ENCODE measurements around the gene LHPP. TPM values are rescaled to one million over a fixed set of nuclear protein-coding genes. Genes with fewer than 3 reads are reported as not detected.

The LHPP gene
- total RNA-seq, 4 donors from 2014 or later = 12.3 to 25.0 (median 16.2) TPM

DNA sequence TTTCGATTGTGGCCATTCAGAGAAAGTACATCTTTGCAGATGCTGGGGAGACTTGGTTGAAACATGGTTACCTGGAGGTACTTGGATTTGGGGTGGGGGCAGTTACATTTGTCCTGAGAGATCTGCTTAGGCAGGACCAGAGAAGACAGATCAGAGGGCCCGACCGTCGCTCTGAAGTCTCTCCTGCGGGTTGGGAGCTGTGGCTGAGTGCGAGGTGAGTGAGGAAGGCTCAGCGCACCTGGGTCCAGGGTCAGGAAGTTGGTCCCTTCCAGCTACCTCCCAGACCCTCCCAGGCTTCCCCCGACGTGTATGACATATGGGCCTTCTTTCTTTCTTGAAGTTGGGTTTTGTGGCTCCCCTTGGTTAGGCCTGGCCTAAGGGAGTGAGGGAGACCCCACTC lies 56.3 kb downstream of the LHPP start:
- Histone ChIP-seq H3K4me3 (no peak overlapping the region), H3K36me3 (no peaks in the 10 kb centered on the region), H3K27me3 (no peaks in the 10 kb centered on the region), H3K4me1 (peaks cover 0 to 10% (median 2%) of the 10 kb centered on the region in 3 donors), H3K9me3 (no peaks in the 10 kb centered on the region), H3K27ac (no peak overlapping the region)
- no peak for TF ChIP-seq EP300 (IDR thresholded peaks at IDR 0.05)
- no peak for TF ChIP-seq POLR2A (IDR thresholded peaks at IDR 0.05)
- TF ChIP-seq CTCF (IDR thresholded peaks at IDR 0.05) = no peak
- no peak for TF ChIP-seq POLR2AphosphoS5 (IDR thresholded peaks at IDR 0.05)
- ATAC-seq = no peak
- WGBS, 2 donors (ENCODE audit: low coverage in 1 of 2) = 94 to 97% methylated on average over 3 to 5 of the region's 9 CpGs

DNA sequence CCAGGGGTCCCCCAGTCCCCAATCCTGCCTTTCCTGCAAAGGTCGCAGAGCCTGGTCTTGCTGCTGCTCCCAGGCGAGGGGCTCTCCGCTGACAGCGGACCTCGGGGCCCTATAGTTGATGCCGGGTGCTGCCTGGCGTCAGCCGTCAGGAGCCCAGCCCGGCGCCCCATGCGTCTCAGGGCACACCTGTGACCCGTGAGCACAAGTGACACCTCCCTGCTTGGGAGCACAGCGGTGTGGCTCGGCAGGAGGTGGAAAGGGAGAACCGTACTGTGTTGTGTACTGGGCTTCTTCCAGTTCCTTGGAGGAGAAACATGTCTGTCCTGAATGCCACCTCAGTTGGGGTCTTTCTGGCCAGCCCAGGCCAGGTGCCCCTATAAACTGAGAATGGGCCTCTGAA lies 56.7 kb downstream of the LHPP start:
- H3K27me3 ChIP-seq = no peaks in the 10 kb centered on the region
- TF ChIP-seq POLR2AphosphoS5 (IDR thresholded peaks at IDR 0.05) (no peak), EP300 (IDR thresholded peaks at IDR 0.05) (no peak), POLR2A (IDR thresholded peaks at IDR 0.05) (no peak), CTCF (IDR thresholded peaks at IDR 0.05) (no peak)
- no peaks in the 10 kb centered on the region for H3K9me3 ChIP-seq
- no peak for ATAC-seq
- peaks cover 0 to 15% (median 5%) of the 10 kb centered on the region in 3 donors for H3K4me1 ChIP-seq
- no peak overlapping the region for H3K27ac ChIP-seq
- no peaks in the 10 kb centered on the region for H3K36me3 ChIP-seq
- no peak overlapping the region for H3K4me3 ChIP-seq
- no CpG with 5 or more reads among the region's 15 CpGs for WGBS, 2 donors (ENCODE audit: low coverage in 1 of 2)

- no peaks in the 10 kb centered on the region for H3K27me3 ChIP-seq
- H3K27ac ChIP-seq = no peak overlapping the region
- no peak for ATAC-seq
- peaks cover 0 to 39% (median 8%) of the 10 kb centered on the region in 3 donors for H3K4me1 ChIP-seq
- no peaks in the 10 kb centered on the region for H3K9me3 ChIP-seq
- no peak overlapping the region for H3K4me3 ChIP-seq
- 85 to 98% methylated on average over 10 to 13 of the region's 20 CpGs for WGBS, 2 donors (ENCODE audit: low coverage in 1 of 2)
- H3K36me3 ChIP-seq = no peaks in the 10 kb centered on the region
- no peak for TF ChIP-seq EP300 (IDR thresholded peaks at IDR 0.05)
- no peak for TF ChIP-seq CTCF (IDR thresholded peaks at IDR 0.05)
- no peak for TF ChIP-seq POLR2A (IDR thresholded peaks at IDR 0.05)
- no peak for TF ChIP-seq POLR2AphosphoS5 (IDR thresholded peaks at IDR 0.05)
Observed at GRCh38 chr10:124520558-124521428, 59.2 kb downstream of the LHPP start.

DNA sequence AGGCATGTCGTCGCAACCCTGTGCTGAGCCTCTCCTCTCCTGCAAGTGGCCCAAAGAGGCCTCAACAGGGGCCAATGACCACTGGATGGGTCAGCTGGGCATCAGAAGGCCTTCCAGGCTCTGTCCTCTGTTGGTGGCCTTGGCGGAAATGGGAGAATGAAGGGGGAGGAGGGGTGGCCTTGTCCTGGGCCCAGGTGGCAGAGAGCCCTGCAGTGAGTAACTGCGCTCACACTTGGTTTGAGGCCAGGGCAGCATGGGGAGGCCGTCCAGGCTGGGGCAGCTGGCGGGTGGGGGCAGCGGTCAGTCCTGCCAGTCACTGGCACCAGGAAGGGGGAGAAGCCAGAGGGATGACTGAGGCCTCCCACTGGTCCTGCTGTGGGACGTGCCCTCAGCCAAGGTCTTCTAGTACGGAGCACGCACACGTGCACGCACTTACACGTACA lies 59.8 kb downstream of the LHPP start:
- 87 to 100% methylated on average over 2 to 3 of the region's 13 CpGs for WGBS, 2 donors (ENCODE audit: low coverage in 1 of 2)
- Histone ChIP-seq H3K4me1 (peaks cover 0 to 39% (median 8%) of the 10 kb centered on the region in 3 donors), H3K27me3 (no peaks in the 10 kb centered on the region), H3K9me3 (no peaks in the 10 kb centered on the region), H3K27ac (no peak overlapping the region), H3K36me3 (no peaks in the 10 kb centered on the region), H3K4me3 (no peak overlapping the region)
- no peak for ATAC-seq
- TF ChIP-seq POLR2A (IDR thresholded peaks at IDR 0.05) (no peak), CTCF (IDR thresholded peaks at IDR 0.05) (no peak), EP300 (IDR thresholded peaks at IDR 0.05) (no peak), POLR2AphosphoS5 (IDR thresholded peaks at IDR 0.05) (no peak)
